Effector CD8-positive, alpha-beta T cell (primary cell): Measurements from ENCODE around the gene CEL.

ENCODE experiments used
- DNase-seq: peaks from one replicate; lab custom pipeline; 2025; lab: John Stamatoyannopoulos, UW

Gene CEL

GRCh38 chr9:133117271-133118178, 55.7 kb downstream of the CEL start:
- DNase-seq = no peak

GRCh38 chr9:133118179-133118520, 56.4 kb downstream of the CEL start:
- DNase-seq = no peak

GRCh38 chr9:133118568-133118967, 56.8 kb downstream of the CEL start:
- DNase-seq = no peak

GRCh38 chr9:133119103-133119845, 57.5 kb downstream of the CEL start:
- DNase-seq = no peak

- DNase-seq = no peak
Observed at GRCh38 chr9:133119846-133120500, 58.2 kb downstream of the CEL start.

- DNase-seq = no peak
Observed at GRCh38 chr9:133120501-133121197, 58.9 kb downstream of the CEL start.
